GM21619 (cell line): Measurements from ENCODE around the gene HSPB7.
"Not testable (repeated sequence)": the region's sequence is repeated elsewhere in the genome, so short reads cannot be mapped to it uniquely, and the experiment has no call there.

ENCODE experiments used
- ATAC-seq: cut with Tn5 transposase; IDR thresholded peaks from one replicate; pipeline ENCODE4 v1.9.1; 2021; ENCODE audit not compliant: unreplicated experiment

The HSPB7 gene

DNA sequence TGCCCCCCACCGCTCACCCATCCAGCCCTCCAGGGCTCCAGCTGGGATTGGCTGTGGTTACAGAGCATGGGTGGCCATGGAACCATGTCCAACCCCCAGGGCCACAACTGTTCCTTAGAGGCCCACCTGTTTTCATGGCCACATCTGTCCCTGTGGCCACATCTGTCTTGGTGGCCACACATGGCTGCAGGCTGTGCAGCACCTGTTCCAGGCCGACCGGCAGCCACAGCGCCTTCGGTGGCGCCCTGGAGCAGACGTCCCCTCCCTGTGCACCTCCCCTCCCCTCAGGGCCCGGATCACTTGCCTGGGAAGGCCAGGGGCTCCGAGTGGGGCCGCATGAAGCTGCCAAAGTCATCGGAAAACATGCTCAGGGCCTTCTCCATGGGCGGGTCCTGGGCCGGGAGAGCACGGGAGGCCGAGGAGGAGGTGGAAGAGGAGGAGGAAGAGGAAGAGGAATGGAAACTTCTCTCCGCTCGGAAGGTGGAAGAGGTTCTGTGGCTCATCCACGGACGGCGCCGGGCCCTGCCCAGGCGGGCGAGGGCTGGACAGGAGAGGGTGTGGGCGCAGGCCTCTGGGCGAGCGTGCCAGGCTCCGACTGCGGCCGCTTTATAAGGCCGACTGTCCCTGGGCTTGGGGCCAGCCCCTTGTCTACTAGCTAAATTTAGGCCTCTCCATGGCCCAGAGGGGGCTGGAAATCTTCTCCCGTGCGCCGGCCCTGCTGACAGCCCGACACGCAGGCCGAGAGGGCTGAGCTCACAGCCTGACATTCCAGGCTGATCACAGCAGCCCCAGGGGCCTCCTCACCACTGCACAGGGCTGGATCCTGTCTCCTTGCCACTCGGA, at the start of gene HSPB7:
Gene HSPB7, minus strand, starts transcription at position 583 of the 843 bp plus-strand sequence. Its CDS starts 80 bp downstream, at position 503.
- no peak for ATAC-seq

DNA sequence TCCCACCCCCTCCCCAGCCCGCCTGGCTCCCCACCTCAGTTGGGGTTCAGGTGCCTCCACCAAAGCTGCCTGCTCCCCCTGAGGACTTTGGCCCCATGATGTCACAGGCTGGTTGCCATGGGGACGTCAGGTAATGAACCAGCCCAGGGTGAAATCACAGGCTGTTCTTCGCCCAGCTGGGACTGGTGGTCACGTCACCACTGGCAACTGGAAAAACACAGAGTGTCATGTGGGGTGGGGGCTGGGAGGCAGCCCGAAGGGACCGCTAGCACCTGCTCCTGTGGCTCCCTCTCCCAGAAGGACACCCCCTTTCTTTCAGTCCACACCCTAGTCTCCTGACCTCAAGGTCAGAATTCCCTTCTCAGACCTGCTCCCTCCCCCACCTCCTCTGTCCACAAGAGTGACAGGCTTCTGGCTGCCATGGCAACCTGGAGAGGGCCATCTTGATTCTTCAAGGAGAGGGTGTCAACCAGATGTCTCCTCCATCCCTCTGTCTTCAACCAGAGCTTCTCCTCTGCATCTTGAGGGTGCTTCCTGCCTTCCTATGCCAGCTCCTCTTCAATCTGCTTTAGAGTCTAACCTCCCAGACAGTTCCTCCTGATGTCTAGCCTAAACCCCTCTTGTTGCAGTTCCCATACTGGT, 49.4 kb upstream of the HSPB7 start:
- ATAC-seq, result no peak

DNA sequence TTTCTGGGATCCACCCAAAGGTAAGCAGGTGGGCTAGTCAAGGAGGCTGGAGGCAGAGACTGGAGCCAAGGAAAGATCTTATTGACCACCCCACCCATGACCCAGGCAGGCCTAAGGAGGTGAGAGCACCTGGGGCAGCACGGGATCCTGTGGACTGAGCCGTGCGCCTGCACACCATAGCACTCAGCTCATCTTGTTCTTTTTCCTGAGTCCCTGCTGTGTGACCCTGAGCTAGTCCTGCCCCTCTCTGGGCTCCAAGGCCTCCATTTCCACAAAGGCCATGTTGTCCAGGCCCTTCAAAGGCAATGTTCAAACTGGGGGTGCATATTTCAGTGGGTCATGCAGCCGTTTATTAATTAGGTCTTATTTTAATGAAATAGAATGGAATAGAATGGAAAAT, 48.4 kb upstream of the HSPB7 start:
- no peak for ATAC-seq

DNA sequence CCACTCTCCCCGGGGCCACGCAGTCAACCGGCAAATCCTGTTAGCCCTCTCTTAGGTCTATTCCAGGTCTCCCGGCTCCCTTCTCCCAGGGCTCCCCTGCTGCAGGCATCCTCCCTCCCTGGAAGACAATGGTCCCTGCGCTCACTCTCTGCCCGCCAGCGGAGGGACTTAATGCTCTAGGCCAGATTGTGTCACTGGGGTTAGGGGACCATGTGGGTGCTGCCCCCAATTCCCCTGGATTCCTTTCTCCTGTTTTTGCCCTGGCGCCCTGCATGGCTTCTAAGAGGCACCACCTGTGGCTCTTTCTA, 47.4 kb upstream of the HSPB7 start:
- no peak for ATAC-seq

DNA sequence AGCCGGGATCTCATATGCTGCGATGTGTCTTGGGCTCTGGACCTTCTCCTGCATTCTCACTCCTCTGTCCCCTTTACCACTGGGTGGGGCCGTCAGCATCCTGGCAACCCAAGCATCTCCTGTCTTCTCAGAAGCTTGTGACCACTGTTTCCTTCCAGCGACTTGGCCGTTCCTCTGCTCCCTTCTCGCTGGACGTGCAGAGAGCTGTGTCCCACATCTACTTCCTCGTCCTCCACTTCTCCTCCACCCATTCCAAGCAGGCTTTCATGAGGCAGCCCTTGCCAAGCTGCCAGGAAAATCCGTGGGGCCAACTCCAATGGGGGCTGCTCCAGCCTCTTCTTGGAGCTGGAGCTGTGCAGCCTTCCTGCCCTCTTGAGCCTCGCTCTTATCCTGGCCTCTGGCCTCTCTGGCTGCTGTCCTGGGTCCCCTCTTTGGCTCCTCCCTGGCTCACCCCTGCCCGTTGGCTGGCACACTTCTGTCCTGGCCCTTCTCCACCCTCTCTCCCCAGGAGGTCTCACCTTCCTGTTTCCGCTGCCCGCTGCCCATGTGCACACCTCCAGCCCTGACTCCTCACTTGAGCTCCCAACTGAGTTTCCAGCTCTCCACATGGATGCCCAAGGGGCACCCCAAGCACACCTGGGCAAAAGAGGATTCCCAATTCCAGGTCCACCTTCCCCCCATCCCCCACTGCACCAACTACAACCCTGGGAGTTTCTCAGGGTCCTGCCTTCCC, 46.9 kb upstream of the HSPB7 start:
- no peak for ATAC-seq

DNA sequence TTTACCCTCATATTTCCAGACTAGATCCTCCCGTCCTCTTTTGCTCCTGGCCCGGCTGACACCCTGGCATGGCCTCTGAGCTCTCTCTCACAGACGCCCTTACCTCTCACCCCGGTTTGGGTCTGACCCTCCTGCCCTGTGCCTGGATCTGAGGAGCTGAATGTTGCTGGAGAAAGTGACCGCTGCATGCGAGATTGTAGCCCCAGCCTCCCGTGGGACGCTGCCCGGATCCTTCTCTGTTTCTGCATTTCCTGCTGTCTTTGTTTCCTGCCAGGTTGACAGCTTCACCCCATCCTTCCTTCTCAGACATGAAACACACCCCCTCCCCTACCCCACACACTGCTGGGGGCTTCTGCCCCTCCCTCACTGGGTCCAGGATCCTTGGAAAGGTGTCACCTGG, 46.1 kb upstream of the HSPB7 start:
- ATAC-seq, result no peak

DNA sequence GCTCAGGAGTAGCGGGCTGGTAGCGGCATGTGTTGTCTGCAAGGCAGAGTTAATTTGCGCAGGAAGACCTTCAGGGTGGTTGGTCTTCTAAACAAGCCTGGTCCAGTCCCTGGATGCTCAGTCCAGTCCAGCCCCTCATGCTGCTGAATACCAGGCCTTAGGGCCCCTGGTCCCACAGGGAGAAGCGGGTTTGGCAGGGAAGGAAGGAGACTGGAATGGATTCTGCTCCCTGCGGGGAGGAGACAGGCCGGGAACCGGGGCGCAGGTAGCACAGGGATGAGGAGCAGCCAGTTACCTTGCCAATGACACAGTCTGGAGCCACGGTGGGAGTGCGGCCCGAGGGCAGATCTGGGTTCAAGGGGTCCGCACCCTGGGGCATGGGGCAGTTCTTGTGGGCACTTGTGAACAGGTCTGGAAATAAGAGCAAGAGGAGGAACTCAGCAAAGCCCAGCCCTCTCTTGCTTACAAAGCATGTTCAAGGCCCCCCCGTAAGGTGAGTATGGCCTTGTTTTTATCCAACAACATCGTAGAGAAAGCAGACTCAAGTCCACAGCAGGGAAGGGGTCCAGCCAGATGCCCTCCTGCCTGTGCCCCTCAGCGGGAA, 45.5 kb upstream of the HSPB7 start:
- ATAC-seq, result no peak

DNA sequence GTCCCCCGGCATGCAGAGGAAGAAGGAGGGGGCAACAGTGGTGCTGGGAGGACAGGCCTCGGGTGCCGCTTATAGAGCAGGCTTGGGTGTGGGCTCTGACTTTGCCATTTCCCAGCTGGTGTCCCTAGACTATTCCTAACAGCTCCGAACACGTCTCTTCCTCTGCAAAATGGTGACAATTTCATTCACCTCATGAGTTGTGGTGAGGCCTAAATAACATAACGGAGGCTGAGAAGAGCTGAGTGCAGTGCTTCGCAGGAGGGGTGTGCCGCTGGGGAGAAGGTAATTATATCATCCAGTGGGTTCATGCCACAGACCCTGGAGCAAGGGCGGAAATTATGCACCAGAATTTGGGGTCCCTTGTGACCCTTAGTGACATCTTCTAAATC, 44.8 kb upstream of the HSPB7 start:
- ATAC-seq, result not testable (repeated sequence)

DNA sequence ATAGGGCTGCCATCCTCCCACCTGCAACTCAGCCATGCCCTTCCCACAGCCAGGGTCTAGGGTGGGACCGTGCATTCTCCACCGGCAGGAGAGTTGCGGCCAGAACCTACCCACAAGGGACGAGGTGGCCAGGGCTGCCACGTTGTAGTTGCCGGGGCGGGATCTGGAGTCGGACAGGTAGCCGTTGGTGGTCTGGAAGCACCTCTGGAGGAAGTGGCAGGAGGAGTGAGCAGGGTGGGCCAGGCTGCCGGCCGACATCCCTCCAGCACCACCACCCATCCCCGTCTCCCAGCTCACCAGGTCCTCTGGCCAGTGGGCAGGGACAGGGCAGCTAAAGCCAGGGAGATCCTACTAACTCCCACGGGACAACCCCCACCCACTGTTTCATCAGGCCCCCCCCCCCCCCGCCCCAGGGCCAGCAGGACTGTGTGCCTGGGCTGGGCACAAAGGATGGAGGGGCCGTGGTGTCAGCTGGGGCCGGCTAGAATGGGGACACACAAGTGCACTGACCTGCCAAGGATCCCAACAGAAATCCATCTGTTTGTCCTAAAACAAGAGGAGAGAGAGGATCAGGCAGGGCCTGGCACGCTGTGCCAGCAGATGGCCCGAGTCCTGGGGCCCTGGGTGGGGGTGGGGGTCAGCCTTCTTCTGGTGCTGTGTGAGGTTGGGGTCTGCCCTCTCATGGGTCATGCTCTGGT, 44.3 kb upstream of the HSPB7 start:
- ATAC-seq, result not testable (repeated sequence)

DNA sequence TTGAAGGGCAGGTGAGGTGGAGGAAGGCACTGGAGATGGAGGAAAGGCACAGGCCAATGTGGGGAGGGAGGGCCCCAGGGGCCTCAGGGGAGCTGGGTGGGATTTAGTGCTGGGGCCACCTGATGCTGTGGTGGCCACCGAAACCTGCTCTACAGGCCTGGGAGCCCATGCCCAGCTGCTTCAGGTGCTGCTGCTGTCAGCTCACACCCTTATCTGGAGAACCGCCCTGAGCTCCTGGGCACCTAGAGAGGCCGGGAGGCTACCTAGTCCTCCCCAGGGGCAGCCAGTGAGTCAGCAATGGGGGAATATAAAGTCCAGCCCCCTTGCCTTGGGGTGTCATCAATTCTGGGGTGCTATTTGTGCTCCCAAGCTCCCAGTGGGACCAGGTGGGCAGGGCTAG, 43.4 kb upstream of the HSPB7 start:
- no peak for ATAC-seq

DNA sequence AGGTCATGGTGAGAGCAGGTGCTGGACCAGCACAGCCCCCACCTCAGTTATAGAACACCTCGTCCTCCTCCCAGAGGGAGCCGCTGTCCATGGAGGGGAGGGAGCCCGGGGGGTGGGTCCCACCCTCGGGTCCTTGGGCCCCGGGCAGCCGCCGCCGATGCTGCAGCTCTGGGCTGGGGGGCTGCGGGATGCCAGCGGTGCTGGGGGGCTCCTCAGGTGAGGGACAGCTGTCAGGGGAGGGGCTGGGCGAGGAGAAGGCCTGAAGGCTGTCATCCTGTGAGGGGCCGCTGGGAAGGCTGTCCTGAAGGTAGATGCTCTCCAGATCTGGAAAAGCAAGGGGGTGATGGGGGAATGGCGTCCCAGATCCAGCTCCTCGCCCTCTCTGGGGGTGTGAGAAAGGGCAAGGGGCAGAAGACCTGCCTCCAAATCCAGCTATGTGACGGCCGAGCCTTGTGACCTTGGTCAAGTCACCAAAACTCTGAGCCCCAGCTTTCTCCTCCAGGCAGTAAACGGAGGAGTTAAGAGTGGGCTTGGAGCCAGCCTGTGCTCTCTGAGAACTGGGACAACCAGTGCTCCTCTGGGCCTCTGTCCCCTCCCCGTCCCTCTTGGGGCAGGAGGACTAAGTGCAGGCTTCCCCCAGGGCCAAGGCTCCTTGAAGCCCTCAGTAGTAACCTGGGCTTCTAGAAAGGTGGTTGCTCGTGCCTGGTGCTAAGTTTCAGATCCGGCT, 40.7 kb upstream of the HSPB7 start:
- not testable (repeated sequence) for ATAC-seq

DNA sequence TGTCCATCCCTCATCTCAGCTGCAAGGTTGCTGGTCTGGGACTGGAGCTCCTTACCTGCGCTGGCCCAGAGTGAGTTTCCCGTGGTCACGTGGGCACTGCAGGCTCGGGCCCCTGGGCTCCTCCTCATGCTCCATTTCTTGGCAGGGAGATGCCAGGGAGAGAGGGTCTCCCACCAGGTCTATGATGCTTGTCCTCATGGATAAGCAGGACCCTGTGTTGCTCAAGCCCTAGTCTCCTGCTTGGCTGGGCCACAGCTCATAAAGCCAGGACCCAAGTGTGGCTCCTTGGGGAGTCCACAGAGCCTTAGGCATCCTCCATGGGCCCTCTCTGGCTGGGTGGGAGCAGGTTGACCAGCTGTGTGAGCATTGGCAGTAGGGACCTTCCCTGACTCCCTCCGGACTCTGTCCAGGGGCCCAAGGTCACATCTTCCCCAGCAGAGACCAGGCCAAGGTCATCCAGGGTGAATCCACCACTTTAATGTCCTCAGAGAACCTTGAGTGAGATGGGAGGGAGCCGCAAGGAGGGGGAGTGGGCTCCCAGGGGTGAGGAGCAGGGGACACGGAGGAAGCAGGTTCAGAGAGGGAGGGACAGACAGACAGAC, 39.6 kb upstream of the HSPB7 start:
- ATAC-seq, result not testable (repeated sequence)

DNA sequence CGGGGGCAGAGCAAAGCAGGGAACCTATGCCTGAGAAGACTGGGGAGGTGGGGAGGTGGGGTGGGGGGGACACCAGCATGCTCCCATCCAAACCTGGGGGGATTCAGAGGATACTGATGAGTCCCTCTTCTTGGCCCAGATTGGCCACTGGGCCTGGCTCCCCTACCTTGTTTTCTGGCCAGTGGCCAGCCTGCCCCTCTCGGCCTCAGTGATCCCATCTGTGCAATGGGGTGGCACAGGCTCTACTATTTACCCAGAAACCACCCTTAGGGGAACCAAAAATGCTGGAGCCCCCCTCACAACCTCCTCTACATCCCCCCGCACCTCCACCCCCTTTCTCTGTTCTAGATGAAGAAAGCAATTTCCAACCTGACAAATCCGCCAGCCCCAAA, 38.7 kb upstream of the HSPB7 start:
- not testable (repeated sequence) for ATAC-seq

DNA sequence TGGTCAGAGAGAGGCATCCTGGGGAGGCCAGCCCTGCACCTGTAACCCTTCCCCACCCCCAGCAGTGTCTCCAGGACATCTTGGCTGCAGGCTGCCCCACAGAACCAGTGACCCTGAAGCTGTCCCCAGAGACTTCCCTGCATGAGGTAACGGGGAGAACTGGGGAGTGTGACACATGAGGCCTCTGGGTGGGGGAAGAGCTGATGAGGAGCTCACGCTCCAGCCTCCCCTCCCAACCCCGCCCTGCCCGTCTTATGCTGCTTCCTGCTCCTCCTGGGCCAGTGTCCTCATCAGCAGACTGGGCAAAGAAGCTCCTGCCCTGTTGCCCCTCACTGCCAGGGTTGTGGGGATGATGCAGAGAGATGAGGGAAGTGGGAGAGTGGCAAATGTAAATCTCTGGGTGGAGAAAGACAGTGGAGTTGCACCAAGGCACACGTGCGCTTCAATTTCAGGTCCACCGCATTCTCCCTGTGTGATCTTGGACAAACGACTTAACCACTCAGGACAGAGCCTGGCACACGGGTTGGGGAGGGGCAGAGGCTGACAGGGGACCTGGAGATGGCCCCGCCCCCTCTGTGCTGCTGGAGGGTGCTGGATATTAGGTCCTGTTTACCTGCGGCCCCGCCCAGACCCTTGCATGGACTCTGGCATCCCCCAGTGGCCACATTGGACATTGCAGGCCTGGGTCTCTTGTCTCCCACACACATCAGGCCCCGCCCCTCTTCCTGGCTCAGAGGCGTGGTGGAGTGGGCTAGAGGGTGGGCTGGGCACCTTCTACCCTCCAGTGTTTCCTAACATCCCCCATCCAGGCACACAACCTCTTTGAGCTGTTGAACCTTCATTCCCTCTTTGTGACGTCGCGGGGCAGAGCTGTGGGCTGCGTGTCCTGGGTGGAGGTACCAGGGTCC, 38.0 kb upstream of the HSPB7 start:
- peak; percentile 73 for ATAC-seq

DNA sequence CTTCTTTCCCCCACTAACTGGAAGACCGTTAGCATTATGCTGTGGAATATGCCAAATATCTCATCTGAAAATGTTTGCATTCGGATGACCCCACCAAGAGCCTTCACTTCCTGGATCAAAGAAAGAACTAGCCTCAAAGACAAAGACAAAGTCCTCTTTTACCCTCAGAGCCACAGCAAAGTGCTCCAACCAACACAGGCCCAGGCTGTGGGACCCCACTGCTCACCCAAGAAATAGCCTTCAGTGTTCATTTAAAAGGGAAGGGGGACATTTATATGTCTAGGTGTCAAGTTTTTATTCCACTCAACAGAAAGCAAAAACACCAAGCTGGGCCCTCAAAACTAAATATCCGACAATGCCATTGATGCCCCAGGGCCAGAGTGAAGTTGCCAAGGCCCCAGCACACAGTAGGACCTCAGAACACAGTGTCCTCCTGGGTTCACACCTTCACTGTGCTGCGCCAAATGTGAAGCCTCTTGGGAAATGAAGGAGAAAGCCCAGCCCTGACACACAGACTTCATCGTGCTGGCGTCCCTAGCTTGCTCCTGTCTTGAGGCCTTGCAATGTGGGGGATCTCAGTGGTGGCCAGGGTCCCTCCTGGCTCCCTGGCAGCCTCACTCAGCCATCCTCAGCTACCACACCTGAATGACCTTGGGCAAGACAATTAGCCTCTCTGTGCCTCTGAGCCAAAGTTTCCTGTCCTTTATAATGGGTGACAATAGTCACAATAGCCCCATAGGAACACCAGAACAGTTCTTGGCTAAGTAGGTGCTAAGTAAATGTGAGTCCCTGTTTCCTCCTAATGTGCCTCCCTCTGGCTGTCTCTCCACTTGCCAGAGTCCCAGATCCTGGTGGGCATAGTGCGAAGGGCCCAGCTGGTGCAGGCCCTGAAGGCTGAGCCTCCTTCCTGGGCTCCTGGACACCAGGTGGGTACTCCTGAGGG, 37.0 kb upstream of the HSPB7 start:
- no peak for ATAC-seq

DNA sequence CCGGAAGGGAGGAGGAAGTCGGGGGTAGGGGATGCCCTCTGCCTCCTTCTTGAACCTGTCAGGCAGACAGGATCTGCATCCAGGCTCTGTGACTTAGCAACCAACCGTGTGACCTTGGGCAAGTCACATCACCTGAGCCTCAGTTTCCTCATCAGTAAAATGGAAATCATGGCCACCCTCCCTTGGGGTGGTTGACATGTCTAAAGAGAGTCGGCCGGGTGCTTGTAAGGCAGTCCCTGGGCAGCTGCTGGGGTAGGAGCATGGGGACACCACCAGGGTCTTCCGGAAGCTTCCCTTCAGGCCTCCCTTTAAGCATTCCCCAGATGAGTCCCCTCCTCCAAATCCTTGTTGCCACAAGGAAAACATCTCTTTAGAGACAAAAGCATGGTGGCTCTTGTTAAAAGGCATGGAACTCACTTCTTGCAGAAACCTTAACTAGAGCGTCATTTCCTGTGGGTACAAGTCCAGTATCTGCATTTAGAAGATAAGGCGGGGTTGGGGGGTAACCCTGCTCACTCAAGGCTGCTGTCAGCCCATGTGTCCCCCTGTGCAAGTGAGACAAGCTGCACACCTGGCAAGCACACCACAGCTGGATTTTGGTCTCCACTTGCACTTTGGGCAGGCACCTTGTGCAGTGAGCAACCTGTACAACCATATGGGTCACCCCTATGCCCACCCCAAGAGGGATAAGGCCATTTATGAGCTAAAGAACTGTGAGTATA, 36.1 kb upstream of the HSPB7 start:
- no peak for ATAC-seq

DNA sequence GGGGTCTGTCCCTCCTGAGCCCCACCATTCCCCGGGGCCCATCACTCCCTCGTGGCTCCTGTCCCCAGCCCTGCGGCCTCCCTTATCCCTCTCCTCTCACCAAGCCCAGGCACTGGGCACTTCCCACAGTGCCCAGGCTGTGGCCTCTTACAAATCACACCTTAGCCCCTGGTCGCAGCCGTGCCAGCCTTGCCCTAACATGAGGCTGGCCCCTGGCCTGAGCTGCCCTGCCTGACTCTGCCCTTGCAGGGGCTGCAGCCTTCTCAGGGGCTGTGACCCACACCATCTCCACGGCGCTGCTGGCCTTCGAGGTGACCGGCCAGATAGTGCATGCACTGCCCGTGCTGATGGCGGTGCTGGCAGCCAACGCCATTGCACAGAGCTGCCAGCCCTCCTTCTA, 34.1 kb upstream of the HSPB7 start:
- not testable (repeated sequence) for ATAC-seq
